ENCODE data around the gene BIRC7. TPM values are rescaled to one million over a fixed set of nuclear protein-coding genes. Genes with fewer than 3 reads are reported as not detected.

BIRC7 gene
- total RNA-seq, 1 experiment from 2014 or later: 0.17 TPM

DNA sequence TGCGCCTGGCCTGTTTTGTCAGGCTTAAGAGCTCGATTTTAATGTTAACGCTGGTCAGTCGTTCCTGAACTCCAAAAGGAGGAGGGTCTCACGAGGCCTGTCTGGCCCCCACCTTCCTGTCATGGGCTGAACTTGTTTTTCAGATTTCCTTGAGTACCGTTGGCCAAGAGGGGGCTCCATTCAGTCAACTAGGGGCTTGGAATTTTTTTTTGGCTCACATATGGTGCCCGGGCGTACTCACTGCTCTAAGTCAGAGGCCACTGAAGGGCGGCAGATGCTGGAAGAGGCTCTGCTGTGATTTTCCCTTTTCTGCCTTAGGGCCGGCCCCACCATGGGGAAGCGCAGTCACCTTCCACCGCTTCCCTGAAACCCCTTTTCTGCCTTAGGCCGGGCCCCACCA is 6.9 kb upstream of the BIRC7 start (continued):
- TF ChIP-seq, protein P1, sequence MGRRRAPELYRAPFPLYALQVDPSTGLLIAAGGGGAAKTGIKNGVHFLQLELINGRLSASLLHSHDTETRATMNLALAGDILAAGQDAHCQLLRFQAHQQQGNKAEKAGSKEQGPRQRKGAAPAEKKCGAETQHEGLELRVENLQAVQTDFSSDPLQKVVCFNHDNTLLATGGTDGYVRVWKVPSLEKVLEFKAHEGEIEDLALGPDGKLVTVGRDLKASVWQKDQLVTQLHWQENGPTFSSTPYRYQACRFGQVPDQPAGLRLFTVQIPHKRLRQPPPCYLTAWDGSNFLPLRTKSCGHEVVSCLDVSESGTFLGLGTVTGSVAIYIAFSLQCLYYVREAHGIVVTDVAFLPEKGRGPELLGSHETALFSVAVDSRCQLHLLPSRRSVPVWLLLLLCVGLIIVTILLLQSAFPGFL (CRISPR knock-in tag; IDR thresholded peaks at IDR 0.05; ENCODE audit: borderline replicate concordance): no peak
- TF ChIP-seq ZNF317 (CRISPR knock-in tag; IDR thresholded peaks at IDR 0.05; ENCODE audit: borderline replicate concordance, low read depth): no peak
- no peak for TF ChIP-seq NFE2L1 (CRISPR knock-in tag; IDR thresholded peaks at IDR 0.05)
- TF ChIP-seq, protein P2, sequence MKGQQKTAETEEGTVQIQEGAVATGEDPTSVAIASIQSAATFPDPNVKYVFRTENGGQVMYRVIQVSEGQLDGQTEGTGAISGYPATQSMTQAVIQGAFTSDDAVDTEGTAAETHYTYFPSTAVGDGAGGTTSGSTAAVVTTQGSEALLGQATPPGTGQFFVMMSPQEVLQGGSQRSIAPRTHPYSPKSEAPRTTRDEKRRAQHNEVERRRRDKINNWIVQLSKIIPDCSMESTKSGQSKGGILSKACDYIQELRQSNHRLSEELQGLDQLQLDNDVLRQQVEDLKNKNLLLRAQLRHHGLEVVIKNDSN (CRISPR knock-in tag; IDR thresholded peaks at IDR 0.05): no peak

DNA sequence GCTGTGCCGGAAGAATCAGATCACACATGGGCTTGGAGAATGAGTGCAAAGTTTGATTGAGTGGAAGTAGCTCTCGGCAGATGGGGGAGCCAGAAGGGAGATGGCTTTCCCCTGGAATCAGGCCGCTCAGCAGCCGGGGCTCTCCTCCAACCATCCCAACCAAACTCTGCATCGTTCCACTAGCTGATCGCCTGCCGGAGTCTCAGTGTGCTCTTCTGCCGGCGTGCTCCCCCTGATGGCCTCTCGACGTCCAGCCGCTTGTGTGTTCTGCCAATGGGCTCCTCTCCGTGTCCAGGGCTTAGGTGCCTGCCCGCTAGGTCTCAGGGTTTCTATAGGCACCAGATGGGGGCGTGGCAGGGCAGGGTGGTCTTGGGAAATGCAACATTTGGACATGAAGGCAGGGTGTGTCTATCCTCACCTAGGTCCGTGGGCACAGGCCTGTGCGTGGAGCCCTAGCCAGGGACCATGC is 4.9 kb upstream of the BIRC7 start:
- ATAC-seq: peak; percentile 75

DNA sequence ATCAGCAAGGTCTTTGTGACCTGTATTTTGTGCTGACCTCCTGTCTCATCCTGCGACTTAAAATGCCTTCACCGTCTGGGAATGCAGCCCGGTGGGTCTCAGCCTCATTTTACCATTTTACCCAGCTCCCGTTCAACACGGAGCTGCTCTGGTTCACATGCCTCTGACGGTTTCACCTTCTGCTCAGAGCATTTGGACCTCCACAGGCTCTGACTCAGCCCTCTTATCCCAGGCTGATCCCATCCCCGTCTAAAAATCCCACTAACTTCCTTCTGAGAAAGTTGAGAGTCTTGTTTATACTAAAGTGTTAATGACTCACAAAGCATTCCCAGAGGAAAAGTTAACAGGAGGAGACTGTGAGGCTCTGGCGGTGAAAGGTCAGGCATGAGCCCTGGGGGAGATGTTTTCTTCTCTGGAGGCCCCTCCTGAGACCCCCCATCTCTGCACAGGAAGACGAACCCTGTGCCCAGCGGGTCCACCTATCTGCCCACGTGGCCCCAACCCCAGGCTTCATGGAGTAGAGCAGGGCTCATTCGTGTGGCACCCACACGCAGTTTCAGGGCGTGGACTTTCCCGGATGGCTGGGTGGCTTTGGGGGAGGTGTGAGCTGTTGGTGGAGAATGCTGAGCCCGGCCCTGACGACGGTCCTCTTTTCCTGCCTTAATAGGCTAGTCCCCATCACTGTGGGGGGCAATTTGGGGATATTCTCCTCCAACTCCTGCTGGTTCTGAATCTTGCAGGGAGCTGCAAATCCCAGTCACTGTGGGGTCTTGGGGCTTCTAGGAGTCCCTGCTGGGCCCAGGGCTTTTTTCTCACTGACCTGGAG is 3.3 kb upstream of the BIRC7 start:
- CTCF ChIA-PET: interaction anchor here (0.7 to 8.1 kb wide), 3 partner anchors 8 to 48 kb away, joined by 3 to 151 read pairs (median 56); partner anchors contain the start of gene NKAIN4
- H3K36me3 Mint-ChIP-seq: no peaks in the 10 kb centered on the region
- H3K4me1 Mint-ChIP-seq: peaks cover 34% of the 10 kb centered on the region

More for the DNA sequence above, 4.9 kb upstream of the BIRC7 start:
- ChIA-PET CTCF (interaction anchor here (0.6 to 2.2 kb wide), 41 partner anchors 8 to 545 kb away, joined by 3 to 15 read pairs (median 5); partner anchors contain the start of genes ARFGAP1, DIDO1 and NKAIN4), POLR2A (interaction anchor here (0.5 to 1.4 kb wide), 3 partner anchors 10 to 24 kb away, joined by 3 to 5 read pairs (median 3); partner anchors contain the start of gene NKAIN4)
- TF ChIP-seq, protein P3, sequence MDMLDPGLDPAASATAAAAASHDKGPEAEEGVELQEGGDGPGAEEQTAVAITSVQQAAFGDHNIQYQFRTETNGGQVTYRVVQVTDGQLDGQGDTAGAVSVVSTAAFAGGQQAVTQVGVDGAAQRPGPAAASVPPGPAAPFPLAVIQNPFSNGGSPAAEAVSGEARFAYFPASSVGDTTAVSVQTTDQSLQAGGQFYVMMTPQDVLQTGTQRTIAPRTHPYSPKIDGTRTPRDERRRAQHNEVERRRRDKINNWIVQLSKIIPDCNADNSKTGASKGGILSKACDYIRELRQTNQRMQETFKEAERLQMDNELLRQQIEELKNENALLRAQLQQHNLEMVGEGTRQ (CRISPR knock-in tag; IDR thresholded peaks at IDR 0.05): no peak
- TF ChIP-seq GABPB1 (CRISPR knock-in tag; IDR thresholded peaks at IDR 0.05) (0 out of 2 replicates have a peak, but pooled peaks have one; percentile 33), MXD4 (CRISPR knock-in tag; IDR thresholded peaks at IDR 0.05; ENCODE audit: borderline replicate concordance) (no peak), ZNF263 (CRISPR knock-in tag; IDR thresholded peaks at IDR 0.05; ENCODE audit: low read depth) (no peak), FOXP1 (CRISPR knock-in tag; IDR thresholded peaks at IDR 0.05; ENCODE audit: borderline replicate concordance) (peak; percentile 27; the same call in 1 of the 2 replicates), NR3C1 (CRISPR knock-in tag; conservative IDR thresholded peaks at IDR 0.05; ENCODE audit: low read depth) (no peak), ZBTB21 (CRISPR knock-in tag; IDR thresholded peaks at IDR 0.05; ENCODE audit: borderline replicate concordance) (no peak), CREB1 (CRISPR knock-in tag; IDR thresholded peaks at IDR 0.05) (no peak)
- TF ChIP-seq, protein P1 (CRISPR knock-in tag; IDR thresholded peaks at IDR 0.05; ENCODE audit: borderline replicate concordance): no peak
- TF ChIP-seq, protein P4, sequence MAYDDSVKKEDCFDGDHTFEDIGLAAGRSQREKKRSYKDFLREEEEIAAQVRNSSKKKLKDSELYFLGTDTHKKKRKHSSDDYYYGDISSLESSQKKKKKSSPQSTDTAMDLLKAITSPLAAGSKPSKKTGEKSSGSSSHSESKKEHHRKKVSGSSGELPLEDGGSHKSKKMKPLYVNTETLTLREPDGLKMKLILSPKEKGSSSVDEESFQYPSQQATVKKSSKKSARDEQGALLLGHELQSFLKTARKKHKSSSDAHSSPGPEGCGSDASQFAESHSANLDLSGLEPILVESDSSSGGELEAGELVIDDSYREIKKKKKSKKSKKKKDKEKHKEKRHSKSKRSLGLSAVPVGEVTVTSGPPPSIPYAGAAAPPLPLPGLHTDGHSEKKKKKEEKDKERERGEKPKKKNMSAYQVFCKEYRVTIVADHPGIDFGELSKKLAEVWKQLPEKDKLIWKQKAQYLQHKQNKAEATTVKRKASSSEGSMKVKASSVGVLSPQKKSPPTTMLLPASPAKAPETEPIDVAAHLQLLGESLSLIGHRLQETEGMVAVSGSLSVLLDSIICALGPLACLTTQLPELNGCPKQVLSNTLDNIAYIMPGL (CRISPR knock-in tag; IDR thresholded peaks at IDR 0.05): peak; percentile 41; the same call in 1 of the 2 replicates
- peaks cover 11% of the 10 kb centered on the region for H3K27me3 Mint-ChIP-seq (ENCODE audit: low read depth)
- H3K9me3 Mint-ChIP-seq: no peaks in the 10 kb centered on the region
- H3K36me3 Mint-ChIP-seq: no peaks in the 10 kb centered on the region
- peaks cover 34% of the 10 kb centered on the region for H3K4me1 Mint-ChIP-seq
- H3K4me3 Mint-ChIP-seq: no peak overlapping the region; the same call in 1 of the 2 replicates
- peak; percentile 80 for DNase-seq (ENCODE audit: low spot score)
- H3K27ac Mint-ChIP-seq: 0 out of 2 replicates have a peak overlapping the region, but pooled peaks have one; percentile 6

More for the DNA sequence above, 3.3 kb upstream of the BIRC7 start:
- ATAC-seq (no peak), DNase-seq (ENCODE audit: low spot score) (no peak)
- H3K27me3 Mint-ChIP-seq (ENCODE audit: low read depth): peaks cover 11% of the 10 kb centered on the region
- H3K27ac Mint-ChIP-seq: no peak overlapping the region
- TF ChIP-seq, protein P5, sequence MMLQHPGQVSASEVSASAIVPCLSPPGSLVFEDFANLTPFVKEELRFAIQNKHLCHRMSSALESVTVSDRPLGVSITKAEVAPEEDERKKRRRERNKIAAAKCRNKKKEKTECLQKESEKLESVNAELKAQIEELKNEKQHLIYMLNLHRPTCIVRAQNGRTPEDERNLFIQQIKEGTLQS (CRISPR knock-in tag; conservative IDR thresholded peaks at IDR 0.05): no peak
- TF ChIP-seq ZNF263 (CRISPR knock-in tag; IDR thresholded peaks at IDR 0.05; ENCODE audit: low read depth): no peak
- TF ChIP-seq FOXJ3 (CRISPR knock-in tag; IDR thresholded peaks at IDR 0.05; ENCODE audit: borderline replicate concordance): no peak
- no peaks in the 10 kb centered on the region for H3K9me3 Mint-ChIP-seq
- POLR2A ChIA-PET: no interaction called here
- H3K4me3 Mint-ChIP-seq: no peak overlapping the region

Data from WTC11 (cell line).